AG04450 (cell line): ENCODE results near the gene SULT1A4. TPM values are rescaled to one million over a fixed set of nuclear protein-coding genes. Genes with fewer than 3 reads are reported as not detected.
"Not testable (repeated sequence)": the region's sequence is repeated elsewhere in the genome, so short reads cannot be mapped to it uniquely, and the experiment has no call there.

Experiments used
- CTCF ChIA-PET: fragments of 300-600, 350-600 bp; formaldehyde crosslinking; extraction: SDS; loops from one replicate; lab custom pipeline; 2022; ENCODE audit warnings: antibody characterized with exemption, inconsistent platforms; lab: Charles Lee
- POLR2A ChIA-PET: fragments of 350-600 bp; formaldehyde crosslinking; extraction: SDS; loops from one replicate; lab custom pipeline; 2021; ENCODE audit warnings: antibody characterized with exemption, inconsistent platforms; lab: Yijun Ruan, JAX
- DNase-seq: peaks from one replicate; pipeline ENCODE4 v3.0.0-alpha.2; 2011; ENCODE audit warnings: low read depth, low spot score
- H3K27ac ChIP-seq: one replicate; pipeline ENCODE4 v1.5.1; 2012; ENCODE audit warnings: low read depth, low read length, control low read depth
- H3K27me3 ChIP-seq: one replicate; pipeline ENCODE4 v1.6.0; 2012; ENCODE audit warnings: low read length; ENCODE audit not compliant: control insufficient read depth, insufficient read depth
- H3K4me3 ChIP-seq: 2 replicates; pipeline ENCODE4 v1.5.1; 2011; ENCODE audit warnings: mild to moderate bottlenecking, low read depth, low read length, control low read depth
- H3K9me3 ChIP-seq: 2 replicates; pipeline ENCODE4 v1.5.1; 2012; ENCODE audit warnings: low read length; ENCODE audit not compliant: control insufficient read depth, insufficient read depth
- polyA minus RNA-seq: library from RNA; depleted of rRNA, polyadenylated mRNA; stranded (reverse); fragments of >200 nt; gene quantifications from 2 replicates; pipeline ENCODE4 v1.2.3, GENCODE V29; 2011; rRNA and poly(A)+ RNA removed
- polyA plus RNA-seq: library from polyadenylated mRNA; depleted of rRNA; stranded (reverse); fragments of >200 nt; gene quantifications from 2 replicates; pipeline ENCODE4 v1.2.3, GENCODE V29; 2011; rRNA removed

SULT1A4 gene
- polyA plus RNA-seq (0.36 and 0.57 TPM in 2 replicates), polyA minus RNA-seq (0.32 and 0.83 TPM in 2 replicates)

- not testable (repeated sequence) for H3K27me3 ChIP-seq
These were observed at the start of gene SULT1A4 for GRCh38 chr16:29459706-29460646. TSS of gene SULT1A4 (plus strand) at chr16:29459913. CDS start at chr16:29461386, 1,473 bp downstream.

DNA sequence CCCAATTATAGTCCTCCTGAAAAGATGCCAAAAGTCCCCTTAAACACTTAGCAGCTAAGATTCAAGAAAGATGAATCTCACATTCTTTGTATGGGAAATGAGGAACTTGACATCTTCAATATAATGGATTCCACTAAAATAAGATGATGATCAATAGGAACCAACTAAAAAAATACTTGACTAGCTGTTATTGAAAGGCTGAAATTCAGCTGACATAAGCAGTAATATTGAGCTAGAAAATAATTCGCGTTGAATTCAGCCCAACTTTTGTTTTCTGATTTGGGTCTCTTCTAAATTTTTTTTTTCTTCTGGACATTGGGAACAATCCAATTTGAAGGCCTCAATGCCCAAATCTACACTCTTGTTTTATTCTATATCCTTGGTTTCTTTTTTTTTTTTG is 36.1 kb upstream of the SULT1A4 start:
- DNase-seq, POLR2A ChIA-PET, H3K27me3 ChIP-seq, H3K27ac ChIP-seq, CTCF ChIA-PET, H3K9me3 ChIP-seq, H3K4me3 ChIP-seq: not testable (repeated sequence)

More at GRCh38 chr16:29459706-29460646, at the start of gene SULT1A4:
- POLR2A ChIA-PET, H3K4me3 ChIP-seq, CTCF ChIA-PET, H3K9me3 ChIP-seq, DNase-seq, H3K27ac ChIP-seq: not testable (repeated sequence)

DNA sequence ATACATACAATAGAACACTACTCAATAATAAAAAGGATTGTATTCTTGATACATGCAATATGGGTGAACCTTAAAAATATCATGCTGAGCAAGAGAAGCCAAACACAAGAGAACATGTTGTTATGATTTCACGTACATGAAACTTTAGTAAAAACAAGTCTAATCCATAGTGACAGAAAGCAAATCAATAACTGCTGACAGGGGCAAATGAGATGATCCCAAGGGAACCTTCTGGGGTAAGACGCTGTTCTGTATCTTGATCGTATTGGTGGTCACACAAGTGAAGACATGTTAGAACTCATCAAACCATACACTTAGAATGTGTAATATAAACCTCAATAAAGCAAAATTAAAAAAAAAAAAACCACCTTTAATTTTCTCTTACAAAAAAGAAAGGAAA is 34.3 kb upstream of the SULT1A4 start:
- H3K4me3 ChIP-seq, POLR2A ChIA-PET, H3K27ac ChIP-seq, H3K27me3 ChIP-seq, H3K9me3 ChIP-seq, CTCF ChIA-PET, DNase-seq: not testable (repeated sequence)

GRCh38 chr16:29453754-29454153 is 6.0 kb upstream of the SULT1A4 start:
- H3K4me3 ChIP-seq, H3K9me3 ChIP-seq, DNase-seq, POLR2A ChIA-PET, CTCF ChIA-PET, H3K27me3 ChIP-seq, H3K27ac ChIP-seq: not testable (repeated sequence)

- POLR2A ChIA-PET, H3K9me3 ChIP-seq, H3K27me3 ChIP-seq, DNase-seq, H3K4me3 ChIP-seq, CTCF ChIA-PET, H3K27ac ChIP-seq: not testable (repeated sequence)
These were observed 5.4 kb upstream of the SULT1A4 start, which contains the start of the genes BOLA2 and SLX1B for GRCh38 chr16:29454269-29454668. TSS of gene BOLA2 (minus strand) at chr16:29454351. CDS start at chr16:29454253, 98 bp downstream. TSS of gene SLX1B (plus strand) at chr16:29454533.

GRCh38 chr16:29454828-29455227 is 4.9 kb upstream of the SULT1A4 start:
- CTCF ChIA-PET: not testable (repeated sequence)

DNA sequence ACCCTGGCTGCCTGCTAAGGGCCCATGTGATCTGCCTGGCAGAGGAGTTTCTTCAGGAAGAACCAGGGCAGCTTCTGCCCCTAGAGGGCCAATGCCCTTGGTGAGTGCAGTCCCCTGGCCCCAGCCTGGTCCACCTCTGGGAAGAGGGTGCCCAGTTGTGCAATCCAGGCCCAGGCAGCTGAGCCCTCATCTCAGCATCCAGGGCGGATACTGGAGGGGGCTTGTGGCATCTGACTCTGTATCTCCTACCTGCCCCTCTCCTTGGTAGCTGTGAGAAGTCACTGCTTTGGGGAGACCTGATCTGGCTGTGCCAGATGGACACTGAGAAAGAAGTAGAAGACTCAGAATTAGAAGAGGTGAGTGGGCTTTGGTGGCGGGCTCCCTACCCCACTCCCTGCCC is 2.1 kb upstream of the SULT1A4 start:
- POLR2A ChIA-PET, H3K27me3 ChIP-seq, H3K27ac ChIP-seq, H3K9me3 ChIP-seq, H3K4me3 ChIP-seq, DNase-seq, CTCF ChIA-PET: not testable (repeated sequence)

More at GRCh38 chr16:29454828-29455227, 4.9 kb upstream of the SULT1A4 start:
- H3K27me3 ChIP-seq, DNase-seq, H3K27ac ChIP-seq, POLR2A ChIA-PET, H3K4me3 ChIP-seq, H3K9me3 ChIP-seq: not testable (repeated sequence)

DNA sequence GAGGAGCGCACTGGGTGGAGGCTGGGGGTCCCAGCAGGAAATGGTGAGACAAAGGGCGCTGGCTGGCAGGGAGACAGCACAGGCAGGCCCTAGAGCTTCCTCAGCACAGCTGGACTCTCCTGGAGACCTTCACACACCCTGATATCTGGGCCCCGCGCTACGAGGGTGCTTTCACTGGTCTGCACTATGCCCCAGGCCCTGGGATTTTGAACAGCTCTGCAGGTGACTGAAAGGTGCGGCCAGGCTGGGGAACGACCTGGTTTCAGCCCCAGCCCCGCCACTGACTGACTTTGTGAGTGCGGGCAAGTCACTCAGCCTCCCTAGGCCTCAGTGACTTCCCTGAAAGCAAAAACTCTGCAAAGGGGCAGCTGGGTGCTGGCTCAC is 926 bp downstream of the SULT1A4 start:
- H3K27me3 ChIP-seq, DNase-seq, H3K27ac ChIP-seq, POLR2A ChIA-PET, CTCF ChIA-PET, H3K9me3 ChIP-seq, H3K4me3 ChIP-seq: not testable (repeated sequence)

DNA sequence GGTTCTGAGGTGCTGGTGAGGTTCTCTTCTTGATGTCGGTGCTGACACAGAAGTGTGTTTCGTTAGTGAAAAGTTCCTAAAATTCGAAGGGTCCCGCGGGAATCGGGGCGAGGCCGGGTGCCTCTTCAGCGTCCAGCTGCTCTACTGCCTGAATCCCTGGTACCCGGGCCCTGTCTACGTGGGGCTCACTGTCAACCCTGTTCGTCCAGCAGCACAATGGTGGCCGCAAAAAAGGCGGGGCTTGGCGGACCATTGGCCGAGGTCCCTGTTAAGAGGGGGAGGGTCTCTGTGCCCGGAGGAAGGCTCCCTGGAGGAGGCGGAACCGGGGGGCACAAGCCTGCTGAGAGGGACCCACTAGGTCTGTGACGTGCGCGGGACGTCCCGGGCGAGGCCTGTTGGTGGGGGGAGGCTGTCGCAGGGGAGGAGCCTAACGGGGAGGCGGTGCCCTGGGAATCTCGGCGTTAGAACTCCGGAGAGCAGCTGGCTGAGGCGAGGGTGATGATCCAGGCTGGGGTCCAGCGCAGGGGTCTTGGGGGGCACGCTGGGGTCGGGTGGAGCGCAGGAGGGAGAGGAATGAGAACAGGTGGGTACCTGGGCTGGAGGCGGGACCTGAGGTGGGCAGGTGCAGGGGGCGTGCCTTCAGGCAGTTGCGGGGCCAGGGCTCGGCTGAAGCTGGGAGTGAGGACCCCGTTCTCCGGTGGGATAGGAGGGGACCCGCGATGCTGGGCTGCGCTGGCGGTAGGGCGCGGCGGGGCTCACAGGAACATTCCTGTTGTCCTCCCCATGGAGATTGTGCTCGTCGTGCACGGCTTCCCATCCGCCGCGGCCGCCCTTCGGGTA is 6.5 kb downstream of the SULT1A4 start:
- POLR2A ChIA-PET, H3K9me3 ChIP-seq, DNase-seq, H3K27me3 ChIP-seq, H3K27ac ChIP-seq, CTCF ChIA-PET, H3K4me3 ChIP-seq: not testable (repeated sequence)

GRCh38 chr16:29466904-29467303 is 7.2 kb downstream of the SULT1A4 start:
- H3K27me3 ChIP-seq, CTCF ChIA-PET, POLR2A ChIA-PET, H3K9me3 ChIP-seq, H3K4me3 ChIP-seq, H3K27ac ChIP-seq, DNase-seq: not testable (repeated sequence)

GRCh38 chr16:29467654-29468366 is 8.1 kb downstream of the SULT1A4 start:
- POLR2A ChIA-PET, CTCF ChIA-PET: not testable (repeated sequence)

More at GRCh38 chr16:29467654-29468366, 8.1 kb downstream of the SULT1A4 start:
- not testable (repeated sequence) for H3K4me3 ChIP-seq, H3K27me3 ChIP-seq, H3K27ac ChIP-seq, DNase-seq, H3K9me3 ChIP-seq
